Ishikawa (cell line): Measurements from ENCODE around the gene ELMO1.

Experiments
- CEBPB ChIP-seq: IDR thresholded peaks from 2 replicates; pipeline ENCODE4 v1.6.1; 2012
- CREB1 ChIP-seq: IDR thresholded peaks from 2 replicates; pipeline ENCODE4 v1.6.1; 2012; ENCODE audit warnings: low read depth
- EGR1 ChIP-seq: IDR thresholded peaks from 2 replicates; pipeline ENCODE4 v1.6.1; 2012
- EP300 ChIP-seq: IDR thresholded peaks from 2 replicates; pipeline ENCODE4 v1.6.1; 2012; ENCODE audit warnings: borderline replicate concordance
- FOXM1 ChIP-seq: IDR thresholded peaks from 2 replicates; pipeline ENCODE4 v1.6.1; 2012; ENCODE audit warnings: low read depth, borderline replicate concordance
- MAX ChIP-seq: IDR thresholded peaks from 2 replicates; pipeline ENCODE4 v1.6.1; 2012
- NFIC ChIP-seq: IDR thresholded peaks from 2 replicates; pipeline ENCODE4 v1.6.1; 2012
- RAD21 ChIP-seq: IDR thresholded peaks from 2 replicates; pipeline ENCODE4 v1.6.1; 2012; ENCODE audit warnings: low read depth
- REST ChIP-seq: IDR thresholded peaks from 2 replicates; pipeline ENCODE4 v1.6.1; 2012; ENCODE audit warnings: low read depth, mild to moderate bottlenecking
- TAF1 ChIP-seq: IDR thresholded peaks from 2 replicates; pipeline ENCODE4 v1.6.1; 2012; ENCODE audit warnings: low read depth, mild to moderate bottlenecking
- TCF12 ChIP-seq: IDR thresholded peaks from 2 replicates; pipeline ENCODE4 v1.6.1; 2012; ENCODE audit warnings: low read depth
- TEAD4 ChIP-seq: IDR thresholded peaks from 2 replicates; pipeline ENCODE4 v1.6.1; 2012
- USF1 ChIP-seq: IDR thresholded peaks from 2 replicates; pipeline ENCODE4 v1.6.1; 2012
- YY1 ChIP-seq: IDR thresholded peaks from 2 replicates; pipeline ENCODE4 v1.6.1; 2012; ENCODE audit warnings: low read depth
- ZBTB7A ChIP-seq: IDR thresholded peaks from 2 replicates; pipeline ENCODE4 v1.6.1; 2012; ENCODE audit warnings: low read depth

Gene ELMO1

GRCh38 chr7:37481154-37481553 lies 32.5 kb upstream of the ELMO1 start:
- no peak for TF ChIP-seq YY1
- no peak for TF ChIP-seq MAX
- no peak for TF ChIP-seq NFIC
- no peak for TF ChIP-seq ZBTB7A
- no peak for TF ChIP-seq RAD21
- TF ChIP-seq FOXM1: no peak
- TF ChIP-seq CEBPB: no peak
- TF ChIP-seq CREB1: no peak
- no peak for TF ChIP-seq EGR1
- TF ChIP-seq TAF1: no peak
- no peak for TF ChIP-seq REST
- TF ChIP-seq USF1: no peak
- TF ChIP-seq TEAD4: no peak
- no peak for TF ChIP-seq TCF12
- no peak for TF ChIP-seq EP300

- TF ChIP-seq USF1 (no peak), TCF12 (no peak), NFIC (no peak), TEAD4 (no peak), YY1 (no peak), ZBTB7A (no peak)
Measured at GRCh38 chr7:37480041-37481031, 31.7 kb upstream of the ELMO1 start.

- TF ChIP-seq RAD21: no peak
- no peak for TF ChIP-seq TAF1
- TF ChIP-seq ZBTB7A: no peak
- TF ChIP-seq TEAD4: no peak
- no peak for TF ChIP-seq CREB1
- TF ChIP-seq EP300: no peak
- no peak for TF ChIP-seq USF1
- TF ChIP-seq MAX: no peak
- TF ChIP-seq CEBPB: no peak
- no peak for TF ChIP-seq REST
- no peak for TF ChIP-seq NFIC
- TF ChIP-seq YY1: no peak
- TF ChIP-seq EGR1: no peak
- no peak for TF ChIP-seq TCF12
- TF ChIP-seq FOXM1: no peak
Measured at GRCh38 chr7:37476881-37477450, 28.3 kb upstream of the ELMO1 start.

- TF ChIP-seq EP300 (no peak), RAD21 (no peak), ZBTB7A (no peak), NFIC (no peak), FOXM1 (no peak), EGR1 (no peak), TAF1 (no peak), CREB1 (no peak), YY1 (no peak), USF1 (no peak), TCF12 (no peak), TEAD4 (no peak), REST (no peak), MAX (no peak), CEBPB (no peak)
Measured at GRCh38 chr7:37476428-37476827, 27.8 kb upstream of the ELMO1 start.
